HEK293T (cell line): ENCODE measurements around the gene ZMAT5.

Experiments used
- CTCF ChIA-PET: fragments of 350-600 bp; formaldehyde crosslinking; extraction: SDS; loops from one replicate; lab custom pipeline; 2021; ENCODE audit warnings: antibody characterized with exemption, inconsistent platforms; lab: Yijun Ruan, JAX
- POLR2A ChIA-PET: fragments of 350-600 bp; formaldehyde crosslinking; extraction: SDS; loops from one replicate; lab custom pipeline; 2020; ENCODE audit warnings: antibody characterized with exemption, inconsistent platforms; lab: Yijun Ruan, JAX
- DNase-seq: peaks from one replicate; pipeline ENCODE4 v3.0.0; 2012; ENCODE audit warnings: mixed read lengths; ENCODE audit errors: extremely low spot score
- ARNT ChIP-seq: fragments of 450-650 bp; IDR thresholded peaks from 2 replicates; pipeline ENCODE4 v1.6.1; 2017; ENCODE audit warnings: mild to moderate bottlenecking
- BHLHE40 ChIP-seq: fragments of 450-650 bp; IDR thresholded peaks from 2 replicates; pipeline ENCODE4 v1.6.1; 2016; ENCODE audit warnings: mild to moderate bottlenecking, moderate library complexity, borderline replicate concordance
- CTBP1 ChIP-seq: fragments of 450-650 bp; IDR thresholded peaks from 2 replicates; pipeline ENCODE4 v1.6.1; 2016; ENCODE audit warnings: borderline replicate concordance
- ELF4 ChIP-seq: fragments of 450-650 bp; IDR thresholded peaks from 2 replicates; pipeline ENCODE4 v1.6.1; 2017; ENCODE audit warnings: antibody characterized with exemption
- FOXA1 ChIP-seq: fragments of 450-650 bp; IDR thresholded peaks from 2 replicates; pipeline ENCODE4 v1.6.1; 2016; ENCODE audit warnings: mild to moderate bottlenecking
- FOXK2 ChIP-seq: fragments of 450-650 bp; IDR thresholded peaks from 2 replicates; pipeline ENCODE4 v1.6.1; 2016; ENCODE audit warnings: mild to moderate bottlenecking
- FOXM1 ChIP-seq: fragments of 450-650 bp; IDR thresholded peaks from 2 replicates; pipeline ENCODE4 v1.6.1; 2017; ENCODE audit warnings: mild to moderate bottlenecking, borderline replicate concordance
- HDGF ChIP-seq: fragments of 450-650 bp; IDR thresholded peaks from 2 replicates; pipeline ENCODE4 v1.6.1; 2017; ENCODE audit warnings: antibody characterized with exemption, borderline replicate concordance
- L3MBTL2 ChIP-seq: fragments of 450-650 bp; conservative IDR thresholded peaks from 2 replicates; pipeline ENCODE4 v1.6.1; 2016; ENCODE audit warnings: mild to moderate bottlenecking
- LEF1 ChIP-seq: fragments of 450-650 bp; IDR thresholded peaks from 2 replicates; pipeline ENCODE4 v1.6.1; 2017; ENCODE audit warnings: mild to moderate bottlenecking, borderline replicate concordance
- NFRKB ChIP-seq: fragments of 450-650 bp; IDR thresholded peaks from 2 replicates; pipeline ENCODE4 v1.6.1; 2016; ENCODE audit warnings: mild to moderate bottlenecking, moderate library complexity
- PKNOX1 ChIP-seq: fragments of 450-650 bp; IDR thresholded peaks from 2 replicates; pipeline ENCODE4 v1.6.1; 2016
- SP1 ChIP-seq: fragments of 450-650 bp; IDR thresholded peaks from 2 replicates; pipeline ENCODE4 v1.6.1; 2017
- SUZ12 ChIP-seq: fragments of 450-650 bp; IDR thresholded peaks from 2 replicates; pipeline ENCODE4 v1.6.1; 2016; ENCODE audit warnings: mild to moderate bottlenecking
- TARDBP ChIP-seq: fragments of 450-650 bp; IDR thresholded peaks from 2 replicates; pipeline ENCODE4 v1.6.1; 2016
- ZNF384 ChIP-seq: fragments of 450-650 bp; IDR thresholded peaks from 2 replicates; pipeline ENCODE4 v1.6.1; 2016

The ZMAT5 gene

GRCh38 chr22:29795663-29796062 is 28.9 kb upstream of the ZMAT5 start:
- DNase-seq, result no peak
- TF ChIP-seq ARNT (no peak), ZNF384 (no peak), L3MBTL2 (no peak), SUZ12 (no peak), CTBP1 (no peak), NFRKB (no peak), BHLHE40 (no peak), PKNOX1 (no peak)
- ChIA-PET CTCF (no interaction called here), POLR2A (no interaction called here)

GRCh38 chr22:29793396-29793795 is 26.6 kb upstream of the ZMAT5 start:
- ChIA-PET CTCF (no interaction called here), POLR2A (no interaction called here)
- DNase-seq, result no peak
- TF ChIP-seq ZNF384, result no peak
- no peak for TF ChIP-seq PKNOX1
- no peak for TF ChIP-seq SP1
- no peak for TF ChIP-seq BHLHE40
- no peak for TF ChIP-seq LEF1
- no peak for TF ChIP-seq ARNT
- no peak for TF ChIP-seq FOXA1
- TF ChIP-seq FOXM1, result no peak

GRCh38 chr22:29790061-29790460 is 23.3 kb upstream of the ZMAT5 start:
- CTCF ChIA-PET, result no interaction called here
- no peak for DNase-seq
- TF ChIP-seq FOXK2, result no peak
- TF ChIP-seq ELF4, result no peak
- no peak for TF ChIP-seq TARDBP
- TF ChIP-seq BHLHE40, result no peak
- no peak for TF ChIP-seq CTBP1
- TF ChIP-seq HDGF, result no peak
- TF ChIP-seq SP1, result no peak
- TF ChIP-seq PKNOX1, result no peak
- POLR2A ChIA-PET, result no interaction called here

- CTCF ChIA-PET, result no interaction called here
- POLR2A ChIA-PET, result no interaction called here
- TF ChIP-seq L3MBTL2 (no peak), TARDBP (no peak), CTBP1 (no peak)
- no peak for DNase-seq
Measured at GRCh38 chr22:29788339-29789279, 21.8 kb upstream of the ZMAT5 start.

- TF ChIP-seq PKNOX1 (peak; percentile 16; the same call in 1 of the 2 replicates), BHLHE40 (no peak)
- DNase-seq, result no peak
- CTCF ChIA-PET, result no interaction called here
- POLR2A ChIA-PET, result no interaction called here
Measured at GRCh38 chr22:29787371-29787980, 20.7 kb upstream of the ZMAT5 start.

GRCh38 chr22:29786031-29786430 is 19.2 kb upstream of the ZMAT5 start:
- ChIA-PET CTCF (no interaction called here), POLR2A (interaction anchor here (0.7 kb wide), 1 partner anchor 13 kb away, joined by 3 read pairs; no protein-coding TSS in a partner anchor)
- TF ChIP-seq ARNT (no peak), HDGF (no peak), SUZ12 (no peak), L3MBTL2 (no peak), PKNOX1 (no peak), TARDBP (no peak), FOXA1 (no peak), NFRKB (no peak), SP1 (no peak), BHLHE40 (no peak), ELF4 (no peak), ZNF384 (no peak), CTBP1 (no peak)
- DNase-seq, result no peak
